Inflammatory macrophage treated with lipopolysaccharide for 1 hour (primary cell): Measurements from ENCODE around the gene COL6A1.

Experiments
- DNase-seq, 2 donors: peaks; one replicate each; pipeline ENCODE4 v3.0.0-alpha.2; 2020 to 2022

The COL6A1 gene, protein sequence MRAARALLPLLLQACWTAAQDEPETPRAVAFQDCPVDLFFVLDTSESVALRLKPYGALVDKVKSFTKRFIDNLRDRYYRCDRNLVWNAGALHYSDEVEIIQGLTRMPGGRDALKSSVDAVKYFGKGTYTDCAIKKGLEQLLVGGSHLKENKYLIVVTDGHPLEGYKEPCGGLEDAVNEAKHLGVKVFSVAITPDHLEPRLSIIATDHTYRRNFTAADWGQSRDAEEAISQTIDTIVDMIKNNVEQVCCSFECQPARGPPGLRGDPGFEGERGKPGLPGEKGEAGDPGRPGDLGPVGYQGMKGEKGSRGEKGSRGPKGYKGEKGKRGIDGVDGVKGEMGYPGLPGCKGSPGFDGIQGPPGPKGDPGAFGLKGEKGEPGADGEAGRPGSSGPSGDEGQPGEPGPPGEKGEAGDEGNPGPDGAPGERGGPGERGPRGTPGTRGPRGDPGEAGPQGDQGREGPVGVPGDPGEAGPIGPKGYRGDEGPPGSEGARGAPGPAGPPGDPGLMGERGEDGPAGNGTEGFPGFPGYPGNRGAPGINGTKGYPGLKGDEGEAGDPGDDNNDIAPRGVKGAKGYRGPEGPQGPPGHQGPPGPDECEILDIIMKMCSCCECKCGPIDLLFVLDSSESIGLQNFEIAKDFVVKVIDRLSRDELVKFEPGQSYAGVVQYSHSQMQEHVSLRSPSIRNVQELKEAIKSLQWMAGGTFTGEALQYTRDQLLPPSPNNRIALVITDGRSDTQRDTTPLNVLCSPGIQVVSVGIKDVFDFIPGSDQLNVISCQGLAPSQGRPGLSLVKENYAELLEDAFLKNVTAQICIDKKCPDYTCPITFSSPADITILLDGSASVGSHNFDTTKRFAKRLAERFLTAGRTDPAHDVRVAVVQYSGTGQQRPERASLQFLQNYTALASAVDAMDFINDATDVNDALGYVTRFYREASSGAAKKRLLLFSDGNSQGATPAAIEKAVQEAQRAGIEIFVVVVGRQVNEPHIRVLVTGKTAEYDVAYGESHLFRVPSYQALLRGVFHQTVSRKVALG

GRCh38 chr21:45981151-45982091, at the start of gene COL6A1:
Gene COL6A1 (plus strand): TSS chr21:45981770. CDS start chr21:45981851, 81 bp downstream.
- DNase-seq = peak; percentile 49 to 63

DNA sequence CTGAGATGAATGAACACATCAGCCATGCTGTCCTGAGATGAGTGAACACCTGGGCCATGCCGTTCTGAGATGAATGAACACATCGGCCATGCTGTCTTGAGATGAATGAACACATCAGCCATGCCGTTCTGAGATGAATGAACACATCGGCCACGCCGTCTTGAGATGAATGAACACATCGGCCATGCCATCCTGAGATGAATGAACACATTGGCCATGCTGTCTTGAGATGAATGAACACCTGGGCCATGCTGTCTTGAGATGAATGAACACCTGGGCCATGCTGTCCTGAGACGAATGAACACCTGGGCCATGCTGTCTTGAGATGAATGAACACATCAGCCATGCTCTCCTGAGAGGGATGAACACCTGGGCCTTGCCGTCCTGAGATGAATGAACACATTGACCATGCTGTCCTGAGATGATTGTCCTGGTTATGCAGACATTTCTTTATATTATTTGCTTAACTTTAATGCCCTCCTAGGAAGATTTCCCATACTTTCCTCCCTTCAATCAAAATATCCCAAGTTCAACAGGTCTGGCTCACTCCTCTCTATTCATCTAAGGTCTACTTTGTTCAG, 48.6 kb upstream of the COL6A1 start:
- DNase-seq = no peak

- no peak for DNase-seq
Measured at GRCh38 chr21:45934085-45934484, 47.5 kb upstream of the COL6A1 start.

DNA sequence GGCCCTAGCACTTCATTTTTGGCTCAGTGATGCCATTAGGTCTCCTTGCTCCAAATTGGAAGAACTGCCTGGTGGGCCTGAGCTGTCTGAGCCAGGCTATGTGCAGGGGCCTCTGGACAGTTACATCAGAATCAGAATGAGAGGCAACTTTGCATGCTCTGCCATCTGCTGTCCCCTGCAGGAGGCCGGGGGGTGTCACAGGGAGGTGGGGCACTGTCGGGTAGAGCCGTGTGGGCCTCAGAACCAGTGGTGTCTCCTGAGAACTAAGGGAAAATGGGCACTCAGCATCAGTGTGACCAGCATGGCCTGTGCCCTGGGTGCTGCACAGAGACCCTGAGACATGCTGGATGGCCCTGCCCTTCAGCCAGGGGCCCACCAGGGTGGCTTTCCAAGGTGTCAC, 47.0 kb upstream of the COL6A1 start:
- DNase-seq = no peak

- DNase-seq = no peak
Measured at GRCh38 chr21:45935628-45936027, 45.9 kb upstream of the COL6A1 start.

DNA sequence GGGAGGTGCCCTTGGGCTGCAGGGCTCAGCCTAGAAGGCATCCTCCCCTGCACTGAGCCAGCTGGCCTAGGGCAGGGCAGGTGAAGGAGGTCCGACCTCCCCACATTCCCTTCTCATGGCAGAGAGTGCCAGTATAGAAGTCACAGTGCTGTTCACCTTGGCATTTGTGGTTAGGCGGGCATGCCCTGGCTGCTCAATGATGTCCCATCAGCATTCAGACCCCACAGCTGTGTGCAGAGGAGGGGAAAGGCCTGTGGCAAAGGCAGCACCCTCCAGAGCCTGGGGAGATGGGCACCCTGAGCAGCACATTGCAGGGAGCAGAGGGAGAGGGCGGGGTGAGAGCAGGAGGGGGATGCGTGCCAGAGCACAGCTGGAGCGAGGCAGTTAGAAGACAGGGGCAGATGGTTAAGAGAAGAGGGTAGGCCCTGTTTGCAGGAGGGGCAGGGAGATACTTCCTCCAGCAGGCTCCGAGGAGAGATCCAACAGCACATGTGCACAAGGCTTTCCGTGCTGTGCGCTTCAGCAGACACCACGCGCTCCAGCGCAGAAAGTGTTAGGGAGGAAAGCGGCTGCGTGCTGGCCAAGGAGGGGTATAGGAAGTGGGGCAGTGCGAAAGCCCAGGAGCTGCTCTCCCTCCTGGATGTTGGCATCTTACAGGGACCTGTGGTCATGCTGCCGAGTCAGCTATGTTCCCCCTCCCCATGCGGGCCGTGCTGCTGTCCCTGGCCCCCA, 43.7 kb upstream of the COL6A1 start:
- no peak for DNase-seq

DNA sequence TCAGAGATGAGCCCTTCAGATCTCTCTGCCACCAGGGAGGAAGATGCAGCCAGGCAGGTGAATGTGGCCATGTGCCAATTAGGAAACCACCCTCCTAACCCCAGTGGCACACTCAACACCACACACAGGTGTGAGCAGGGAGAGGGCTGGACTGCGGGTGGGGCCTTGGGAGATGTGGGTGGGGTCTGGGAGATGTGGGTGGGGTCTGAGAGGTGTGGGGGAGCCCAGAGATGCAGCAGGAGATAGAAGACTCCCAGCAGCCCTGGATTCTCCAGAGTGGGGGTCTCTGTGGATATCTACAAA, 43.2 kb upstream of the COL6A1 start:
- DNase-seq = no peak

- DNase-seq = no peak
Measured at GRCh38 chr21:45938811-45939520, 42.6 kb upstream of the COL6A1 start.

DNA sequence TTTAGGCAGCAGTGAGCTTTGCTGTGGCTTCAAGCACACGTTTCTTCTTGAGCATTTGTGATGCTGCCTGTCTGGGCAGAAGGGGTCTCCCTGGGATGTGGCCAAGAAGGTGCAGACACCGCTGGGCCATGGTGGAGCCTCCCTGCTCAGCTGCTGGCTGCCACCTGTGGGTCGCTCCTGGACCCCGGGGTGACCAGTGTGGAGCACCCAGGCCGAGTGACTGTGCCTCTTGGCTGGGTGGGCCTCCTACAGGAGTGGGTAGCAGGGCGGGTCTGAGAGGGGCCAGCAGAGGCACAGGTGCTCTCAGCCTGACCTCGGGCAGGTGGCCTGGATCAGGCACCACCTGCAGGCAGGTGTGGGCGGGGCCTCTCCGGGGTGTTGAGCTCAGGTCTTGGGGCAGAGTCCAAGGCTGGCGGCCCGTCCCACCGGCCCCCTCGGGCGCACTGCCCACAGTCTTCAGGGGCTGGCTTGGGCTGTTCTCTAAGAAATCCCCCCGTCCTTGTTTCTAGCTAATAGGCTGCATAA, 42.0 kb upstream of the COL6A1 start:
- no peak for DNase-seq

GRCh38 chr21:45940091-45940490, 41.5 kb upstream of the COL6A1 start:
- DNase-seq = no peak

GRCh38 chr21:45940621-45941337, 40.8 kb upstream of the COL6A1 start:
- DNase-seq = no peak

- DNase-seq = no peak
Measured at GRCh38 chr21:45941338-45941710, 40.2 kb upstream of the COL6A1 start.

DNA sequence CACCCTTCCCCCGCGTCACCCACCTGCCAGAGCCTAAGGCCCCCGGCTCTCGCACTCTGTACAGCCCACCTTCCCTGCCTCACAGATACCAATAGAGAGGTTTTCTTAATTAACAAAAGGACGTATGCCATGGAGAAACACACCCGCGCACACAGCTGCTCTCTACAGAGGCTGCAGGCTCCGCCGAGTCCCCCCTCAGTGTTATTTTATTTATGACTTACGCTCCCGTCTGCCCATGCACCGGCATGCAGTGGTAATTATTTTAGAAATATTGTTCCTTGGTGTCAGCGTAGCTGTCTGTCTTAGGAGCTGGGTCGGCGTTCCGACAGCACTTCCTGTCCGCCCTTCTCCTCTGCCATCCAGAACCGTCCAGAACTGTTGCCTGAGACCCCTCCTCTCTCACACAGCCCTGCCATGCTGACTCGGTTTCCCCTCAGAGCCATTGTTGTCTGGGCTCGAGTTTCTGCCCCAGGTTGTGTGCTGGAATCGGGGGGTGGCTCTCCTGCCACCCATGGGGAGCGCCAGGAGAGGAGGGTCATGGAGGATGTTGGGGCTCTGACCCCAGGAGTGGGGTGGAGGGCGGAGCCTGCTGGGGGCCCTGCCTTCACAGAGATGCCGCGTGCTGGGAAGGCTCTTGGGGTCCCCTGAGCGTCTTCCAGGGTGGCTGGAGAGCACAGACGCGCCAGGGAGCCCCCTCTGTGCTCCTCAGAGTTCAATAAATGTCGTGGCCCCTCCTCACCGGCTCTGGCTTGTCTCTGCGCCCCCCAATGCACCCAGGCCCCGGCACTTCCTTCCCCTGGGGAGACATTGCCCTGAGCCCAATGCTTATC, 39.6 kb upstream of the COL6A1 start:
- DNase-seq = no peak

GRCh38 chr21:45942755-45943629, 38.6 kb upstream of the COL6A1 start:
- no peak for DNase-seq

GRCh38 chr21:45943630-45944540, 37.7 kb upstream of the COL6A1 start:
- DNase-seq = no peak

DNA sequence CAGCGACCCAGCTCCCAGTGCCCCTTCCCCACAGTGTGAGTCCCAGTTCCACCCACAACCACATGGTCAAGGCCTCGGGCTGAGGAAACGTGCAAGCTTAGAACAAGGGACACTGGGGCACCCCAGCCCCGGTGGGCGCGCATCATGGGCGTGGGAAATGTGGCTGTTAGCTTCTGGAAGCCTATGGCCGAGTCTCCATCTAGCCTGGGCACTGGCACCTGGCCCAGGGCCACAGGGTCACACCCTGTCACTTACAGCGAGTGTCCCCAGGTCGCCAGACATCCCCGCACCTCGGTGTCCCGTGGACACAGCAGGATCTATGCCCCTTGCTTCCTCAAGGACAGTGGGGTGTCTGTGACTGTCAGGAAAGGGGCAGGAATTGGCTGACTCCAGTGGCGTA, 37.0 kb upstream of the COL6A1 start:
- no peak for DNase-seq
